ENCODE data around the gene ATP5MC3.

The ATP5MC3 gene

DNA sequence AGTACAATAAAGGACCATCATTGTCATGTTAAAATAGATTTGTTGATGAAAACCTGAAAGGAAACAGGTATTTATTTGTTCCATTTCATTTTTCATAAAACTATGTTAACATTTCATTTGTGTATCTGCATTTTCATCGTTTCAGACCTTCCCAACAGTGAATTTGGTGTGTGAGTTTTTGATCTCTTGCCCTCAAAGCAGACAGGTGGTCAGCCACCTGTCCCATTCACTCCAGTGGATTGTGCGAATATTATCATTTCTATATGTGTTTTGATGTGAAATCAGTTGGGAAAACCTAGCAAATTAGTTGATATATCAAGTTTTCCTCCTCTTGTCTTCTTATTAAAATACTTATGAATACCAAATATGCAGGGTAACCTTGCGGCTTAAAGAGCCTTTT, 25.4 kb upstream of the ATP5MC3 start:
- no peak overlapping the region for H3K4me2 ChIP-seq (ENCODE audit: low read depth, low read length)

DNA sequence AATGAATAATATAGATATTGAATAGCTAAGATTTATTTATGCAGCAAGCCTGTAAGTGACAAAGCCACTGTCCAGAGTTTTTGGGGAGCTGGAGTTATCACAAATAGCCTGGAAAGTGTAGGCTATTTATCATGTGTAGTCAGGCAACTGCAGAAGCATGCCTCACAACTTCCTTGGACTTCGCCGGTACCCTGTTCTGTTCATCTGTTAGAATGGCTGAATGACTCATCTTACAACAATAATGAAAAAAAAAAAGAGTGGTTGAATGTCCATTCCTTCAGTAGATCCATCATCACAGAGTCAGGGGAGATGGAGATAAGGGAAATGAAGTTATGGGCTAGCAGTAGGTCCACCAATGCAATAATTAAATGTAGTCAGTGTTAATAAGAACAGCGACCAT, 24.0 kb upstream of the ATP5MC3 start:
- H3K27ac ChIP-seq (ENCODE audit: low read length), result no peak overlapping the region
- H3K4me2 ChIP-seq (ENCODE audit: low read depth, low read length), result no peak overlapping the region
- TF ChIP-seq, protein P1, sequence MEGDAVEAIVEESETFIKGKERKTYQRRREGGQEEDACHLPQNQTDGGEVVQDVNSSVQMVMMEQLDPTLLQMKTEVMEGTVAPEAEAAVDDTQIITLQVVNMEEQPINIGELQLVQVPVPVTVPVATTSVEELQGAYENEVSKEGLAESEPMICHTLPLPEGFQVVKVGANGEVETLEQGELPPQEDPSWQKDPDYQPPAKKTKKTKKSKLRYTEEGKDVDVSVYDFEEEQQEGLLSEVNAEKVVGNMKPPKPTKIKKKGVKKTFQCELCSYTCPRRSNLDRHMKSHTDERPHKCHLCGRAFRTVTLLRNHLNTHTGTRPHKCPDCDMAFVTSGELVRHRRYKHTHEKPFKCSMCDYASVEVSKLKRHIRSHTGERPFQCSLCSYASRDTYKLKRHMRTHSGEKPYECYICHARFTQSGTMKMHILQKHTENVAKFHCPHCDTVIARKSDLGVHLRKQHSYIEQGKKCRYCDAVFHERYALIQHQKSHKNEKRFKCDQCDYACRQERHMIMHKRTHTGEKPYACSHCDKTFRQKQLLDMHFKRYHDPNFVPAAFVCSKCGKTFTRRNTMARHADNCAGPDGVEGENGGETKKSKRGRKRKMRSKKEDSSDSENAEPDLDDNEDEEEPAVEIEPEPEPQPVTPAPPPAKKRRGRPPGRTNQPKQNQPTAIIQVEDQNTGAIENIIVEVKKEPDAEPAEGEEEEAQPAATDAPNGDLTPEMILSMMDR (IDR thresholded peaks at IDR 0.05; ENCODE audit: low read length), result no peak
- TF ChIP-seq EZH2 (optimal IDR thresholded peaks at IDR 0.05; ENCODE audit: low read depth, low read length) (no peak), EZH2phosphoT487 (IDR thresholded peaks at IDR 0.05; ENCODE audit: low read length) (no peak)
- no peaks in the 10 kb centered on the region for H3K27me3 ChIP-seq (replicated peaks; ENCODE audit: insufficient read depth, low read length)
- no peaks in the 10 kb centered on the region for H3K9me3 ChIP-seq (replicated peaks; ENCODE audit: insufficient read depth, low read length)
- no peaks in the 10 kb centered on the region for H3K36me3 ChIP-seq (replicated peaks; ENCODE audit: insufficient read depth, low read length)
- H3K9ac ChIP-seq (ENCODE audit: low read length), result no peak overlapping the region
- no peak overlapping the region for H3K4me3 ChIP-seq (ENCODE audit: low read length)
- no peaks in the 10 kb centered on the region for H3K79me2 ChIP-seq (ENCODE audit: low read length)
- H3K4me1 ChIP-seq (ENCODE audit: low read length), result peaks cover 12% of the 10 kb centered on the region
- no peak overlapping the region for H2AFZ ChIP-seq (ENCODE audit: low read length)
- H3F3A ChIP-seq (ENCODE audit: insufficient read depth, low read length), result no peaks in the 10 kb centered on the region
- no peaks in the 10 kb centered on the region for H3K9me2 ChIP-seq (replicated peaks; ENCODE audit: insufficient read depth, low read length)
- no peaks in the 10 kb centered on the region for H4K20me1 ChIP-seq (ENCODE audit: insufficient read depth, low read length)
- DNase-seq, result no peak

More for the DNA sequence above, 25.4 kb upstream of the ATP5MC3 start:
- Histone ChIP-seq H4K20me1 (ENCODE audit: insufficient read depth, low read length) (no peaks in the 10 kb centered on the region), H3F3A (ENCODE audit: insufficient read depth, low read length) (no peaks in the 10 kb centered on the region), H3K27me3 (replicated peaks; ENCODE audit: insufficient read depth, low read length) (no peaks in the 10 kb centered on the region), H3K9ac (ENCODE audit: low read length) (no peak overlapping the region), H3K4me1 (ENCODE audit: low read length) (peaks cover 12% of the 10 kb centered on the region), H3K27ac (ENCODE audit: low read length) (no peak overlapping the region), H2AFZ (ENCODE audit: low read length) (no peak overlapping the region), H3K4me3 (ENCODE audit: low read length) (no peak overlapping the region), H3K9me2 (replicated peaks; ENCODE audit: insufficient read depth, low read length) (no peaks in the 10 kb centered on the region), H3K36me3 (replicated peaks; ENCODE audit: insufficient read depth, low read length) (no peaks in the 10 kb centered on the region), H3K9me3 (replicated peaks; ENCODE audit: insufficient read depth, low read length) (no peaks in the 10 kb centered on the region), H3K79me2 (ENCODE audit: low read length) (no peaks in the 10 kb centered on the region)
- DNase-seq, result no peak
- no peak for TF ChIP-seq EZH2phosphoT487 (IDR thresholded peaks at IDR 0.05; ENCODE audit: low read length)
- TF ChIP-seq, protein P1 (IDR thresholded peaks at IDR 0.05; ENCODE audit: low read length), result no peak

GRCh38 chr2:175203621-175204496, 22.3 kb upstream of the ATP5MC3 start:
- Histone ChIP-seq H3K9me2 (replicated peaks; ENCODE audit: insufficient read depth, low read length) (no peaks in the 10 kb centered on the region), H3K36me3 (replicated peaks; ENCODE audit: insufficient read depth, low read length) (no peaks in the 10 kb centered on the region), H3K4me3 (ENCODE audit: low read length) (no peak overlapping the region), H3K79me2 (ENCODE audit: low read length) (no peaks in the 10 kb centered on the region), H3K9me3 (replicated peaks; ENCODE audit: insufficient read depth, low read length) (no peaks in the 10 kb centered on the region), H2AFZ (ENCODE audit: low read length) (peak overlapping the region; percentile 7; the same call in 1 of the 2 replicates), H3K9ac (ENCODE audit: low read length) (no peak overlapping the region), H3K27me3 (replicated peaks; ENCODE audit: insufficient read depth, low read length) (no peaks in the 10 kb centered on the region), H3K4me2 (ENCODE audit: low read depth, low read length) (no peak overlapping the region), H4K20me1 (ENCODE audit: insufficient read depth, low read length) (no peaks in the 10 kb centered on the region), H3K4me1 (ENCODE audit: low read length) (peaks cover 12% of the 10 kb centered on the region), H3K27ac (ENCODE audit: low read length) (no peak overlapping the region), H3F3A (ENCODE audit: insufficient read depth, low read length) (no peaks in the 10 kb centered on the region)
- TF ChIP-seq, protein P1 (IDR thresholded peaks at IDR 0.05; ENCODE audit: low read length), result peak; percentile 56
- TF ChIP-seq EZH2 (optimal IDR thresholded peaks at IDR 0.05; ENCODE audit: low read depth, low read length) (no peak), EZH2phosphoT487 (IDR thresholded peaks at IDR 0.05; ENCODE audit: low read length) (no peak)
- peak; percentile 71 for DNase-seq

Measured in MM.1S (cell line).